HepG2 (cell line): ENCODE results near the gene GNA12. TPM values are rescaled to one million over a fixed set of nuclear protein-coding genes. Genes with fewer than 3 reads are reported as not detected.
A peak's percentile ranks its signal among the peaks of the same experiment; 100 is the strongest.

Experiments
- AFF4 ChIP-seq: sonication (generic); formaldehyde crosslinking; IDR thresholded peaks from 2 replicates; pipeline ENCODE4 v1.4.0; 2020; ENCODE audit warnings: missing genetic modification reagents
- CBFB ChIP-seq: sonication (generic); formaldehyde crosslinking; IDR thresholded peaks from 2 replicates; pipeline ENCODE4 v1.4.0; 2020; ENCODE audit warnings: missing genetic modification reagents
- KAT2B ChIP-seq: fragments of 150-350 bp; IDR thresholded peaks from 2 replicates; pipeline ENCODE4 v1.6.1; 2014; ENCODE audit warnings: low read depth, low read length, borderline replicate concordance
- MIER2 ChIP-seq: IDR thresholded peaks from 2 replicates; pipeline ENCODE4 v1.6.1; 2016; ENCODE audit warnings: missing biosample characterization, missing genetic modification reagents
- PLRG1 ChIP-seq: fragments of 450-650 bp; conservative IDR thresholded peaks from 2 replicates; pipeline ENCODE4 v1.6.1; 2016
- RFX5 ChIP-seq: IDR thresholded peaks from 2 replicates; pipeline ENCODE4 v1.6.1; 2011; ENCODE audit warnings: low read depth, low read length, improper control_type of control experiment
- TERF1 ChIP-seq: sonication (generic); formaldehyde crosslinking; IDR thresholded peaks from 2 replicates; pipeline ENCODE4 v1.8.0; 2022; ENCODE audit warnings: mild to moderate bottlenecking, missing genetic modification reagents, moderate library complexity
- XRCC5 ChIP-seq: fragments of 200-400 bp; formaldehyde crosslinking; optimal IDR thresholded peaks from 2 replicates; pipeline ENCODE3; 2017; ENCODE audit warnings: mild to moderate bottlenecking, low read length
- YEATS2 ChIP-seq: sonication (generic); formaldehyde crosslinking; IDR thresholded peaks from 2 replicates; pipeline ENCODE4 v1.4.0; 2020; ENCODE audit warnings: missing genetic modification reagents, borderline replicate concordance
- YEATS4 ChIP-seq: sonication (generic); formaldehyde crosslinking; IDR thresholded peaks from 2 replicates; pipeline ENCODE4 v1.4.0; 2020; ENCODE audit warnings: missing genetic modification reagents, borderline replicate concordance
- ZBTB39 ChIP-seq: sonication (generic); formaldehyde crosslinking; IDR thresholded peaks from 2 replicates; pipeline ENCODE4 v1.5.0; 2020; ENCODE audit warnings: missing genetic modification reagents
- ZMAT5 ChIP-seq: sonication (generic); formaldehyde crosslinking; IDR thresholded peaks from 2 replicates; pipeline ENCODE4 v1.5.0; 2020; ENCODE audit warnings: mild to moderate bottlenecking, low read depth, missing genetic modification reagents, borderline replicate concordance
- ZNF12 ChIP-seq: sonication (generic); formaldehyde crosslinking; IDR thresholded peaks from 2 replicates; pipeline ENCODE4 v1.5.0; 2020; ENCODE audit warnings: missing genetic modification reagents
- ZNF225 ChIP-seq: sonication (generic); formaldehyde crosslinking; IDR thresholded peaks from 2 replicates; pipeline ENCODE4 v1.4.0; 2020; ENCODE audit warnings: mild to moderate bottlenecking, missing genetic modification reagents
- ZNF24 ChIP-seq: fragments of 450-650 bp; IDR thresholded peaks from 2 replicates; pipeline ENCODE4 v1.6.1; 2017; ENCODE audit warnings: antibody characterized with exemption, mild to moderate bottlenecking
- ZNF292 ChIP-seq: sonication (generic); formaldehyde crosslinking; IDR thresholded peaks from 2 replicates; pipeline ENCODE4 v1.8.1; 2022; ENCODE audit warnings: mild to moderate bottlenecking, low read depth, missing genetic modification reagents, borderline replicate concordance
- ZNF34 ChIP-seq: sonication (generic); formaldehyde crosslinking; IDR thresholded peaks from 2 replicates; pipeline ENCODE4 v1.4.0; 2020; ENCODE audit warnings: mild to moderate bottlenecking, missing genetic modification reagents, borderline replicate concordance
- ZNF354B ChIP-seq: sonication (generic); formaldehyde crosslinking; IDR thresholded peaks from 2 replicates; pipeline ENCODE4 v1.8.0; 2022; ENCODE audit warnings: mild to moderate bottlenecking, missing genetic modification reagents
- ZNF605 ChIP-seq: sonication (generic); formaldehyde crosslinking; IDR thresholded peaks from 2 replicates; pipeline ENCODE4 v1.8.0; 2022; ENCODE audit warnings: mild to moderate bottlenecking, missing genetic modification reagents
- ZNF607 ChIP-seq: sonication (generic); formaldehyde crosslinking; IDR thresholded peaks from 2 replicates; pipeline ENCODE4 v1.5.1; 2020; ENCODE audit warnings: missing genetic modification reagents, mild to moderate bottlenecking, borderline replicate concordance
- ZNF629 ChIP-seq: sonication (generic); formaldehyde crosslinking; conservative IDR thresholded peaks from 2 replicates; pipeline ENCODE4 v1.5.0; 2020; ENCODE audit warnings: missing genetic modification reagents
- ZNF703 ChIP-seq: sonication (generic); formaldehyde crosslinking; IDR thresholded peaks from 2 replicates; pipeline ENCODE4 v1.5.1; 2020; ENCODE audit warnings: missing genetic modification reagents, mild to moderate bottlenecking, moderate library complexity, borderline replicate concordance
- ZNF749 ChIP-seq: sonication (generic); formaldehyde crosslinking; IDR thresholded peaks from 2 replicates; pipeline ENCODE4 v1.8.0; 2022; ENCODE audit warnings: mild to moderate bottlenecking, missing genetic modification reagents, moderate library complexity, borderline replicate concordance
- polyA plus RNA-seq, 8 experiments: library from polyadenylated mRNA; depleted of rRNA in 3 of 8; stranded (reverse) in 7 of 8; unstranded in 1 of 8; fragments of >200 nt; fragmentation: Illumina TruSeq in 4 of 8; extraction: Trizol in 4 of 8; gene quantifications; 2 replicates each; pipeline versions ENCODE4 v1.2.1 to v1.2.3, GENCODE V29; 2011 to 2016; ENCODE audit warnings: low read depth in 4 of 8, missing spikeins in 1 of 8, mixed read lengths in 1 of 8; ENCODE audit not compliant: insufficient read depth in 1 of 8
- total RNA-seq, 5 experiments: library from RNA; depleted of rRNA; stranded (reverse); fragments of >200 nt; fragmentation: Illumina TruSeq; extraction: Trizol; gene quantifications; 2 replicates each; pipeline ENCODE4 v1.2.3, GENCODE V29; 2016; ENCODE audit warnings: low read depth in 1 of 5

Gene GNA12
- total and polyA plus RNA-seq, 2 of the 13 experiments (the other 11 are each of a cell fraction or from before 2014, with no cell fraction given): 16.2 to 50.9 TPM

GRCh38 chr7:2802504-2803341 lies 41.4 kb downstream of the GNA12 start (continued):
- TF ChIP-seq RFX5 (no peak), KAT2B (no peak), ZNF703 (CRISPR knock-in tag) (no peak), TERF1 (CRISPR knock-in tag) (no peak), MIER2 (CRISPR knock-in tag) (no peak), YEATS2 (CRISPR knock-in tag) (peak; percentile 49; the same call in 1 of the 2 replicates), CBFB (CRISPR knock-in tag) (0 out of 2 replicates have a peak, but pooled peaks have one; percentile 18), PLRG1 (no peak), ZNF605 (CRISPR knock-in tag) (peak; percentile 94), XRCC5 (no peak), ZNF34 (CRISPR knock-in tag) (no peak), ZNF354B (no peak), ZNF607 (CRISPR knock-in tag) (peak; percentile 50), ZNF24 (no peak), ZNF749 (CRISPR knock-in tag) (no peak; the same call in 1 of the 2 replicates), ZBTB39 (CRISPR knock-in tag) (no peak), ZNF225 (CRISPR knock-in tag) (no peak), ZNF12 (no peak), YEATS4 (CRISPR knock-in tag) (no peak), AFF4 (CRISPR knock-in tag) (0 out of 2 replicates have a peak, but pooled peaks have one; percentile 36), ZNF629 (CRISPR knock-in tag) (0 out of 2 replicates have a peak, but pooled peaks have one; percentile 8), ZMAT5 (no peak), ZNF292 (CRISPR knock-in tag) (peak; percentile 35; the same call in 1 of the 2 replicates)
